Measurements from ENCODE around the gene HRAS. TPM values are rescaled to one million over a fixed set of nuclear protein-coding genes. Genes with fewer than 3 reads are reported as not detected.
A peak's percentile ranks its signal among the peaks of the same experiment; 100 is the strongest.

HRAS gene
- total RNA-seq, 3 donors from 2014 or later (not counting 1 experiment from before 2014, with no cell fraction given) = 27.6 to 35.0 (median 30.6) TPM

DNA sequence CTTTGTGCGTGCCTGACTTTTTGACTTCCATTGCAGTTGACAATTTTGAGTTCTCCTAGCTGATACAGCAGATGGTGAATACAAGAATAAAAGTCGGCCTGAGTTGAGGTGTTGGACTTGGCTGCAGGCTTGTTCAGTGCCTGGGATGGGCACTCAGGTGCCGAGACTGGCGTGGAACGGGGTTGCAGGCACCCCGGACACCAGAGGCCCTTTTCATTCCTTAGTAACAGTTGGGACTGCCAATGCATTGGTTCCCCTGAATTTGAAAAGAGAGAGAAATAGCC is 42.2 kb upstream of the HRAS start:
- no peaks in the 10 kb centered on the region for H3K36me3 Mint-ChIP-seq
- intact Hi-C loops (cut with micrococcal nuclease) = loop anchor here (5.0 kb wide), 1 partner anchor 40 kb away; the partner anchor contains the start of gene IRF7
- H3K9me3 Mint-ChIP-seq = no peaks in the 10 kb centered on the region
- no peak overlapping the region for H3K27ac ChIP-seq (ENCODE audit: low read length)
- peaks cover 51 to 60% of the 10 kb centered on the region in 2 donors for H3K4me1 Mint-ChIP-seq
- H3K4me3 ChIP-seq (ENCODE audit: low read length) = peak overlapping the region; percentile 69
- no peak for ATAC-seq
- H3K36me3 ChIP-seq (ENCODE audit: control insufficient read depth, insufficient read depth, low read length) = peaks cover 6% of the 10 kb centered on the region
- no peak for DNase-seq
- H3K27me3 ChIP-seq (ENCODE audit: control insufficient read depth, insufficient read depth, low read length) = peaks cover 3% of the 10 kb centered on the region
- H3K4me1 ChIP-seq (ENCODE audit: control insufficient read depth, insufficient read depth, low read length) = peaks cover 55% of the 10 kb centered on the region
- TF ChIP-seq, protein P1, sequence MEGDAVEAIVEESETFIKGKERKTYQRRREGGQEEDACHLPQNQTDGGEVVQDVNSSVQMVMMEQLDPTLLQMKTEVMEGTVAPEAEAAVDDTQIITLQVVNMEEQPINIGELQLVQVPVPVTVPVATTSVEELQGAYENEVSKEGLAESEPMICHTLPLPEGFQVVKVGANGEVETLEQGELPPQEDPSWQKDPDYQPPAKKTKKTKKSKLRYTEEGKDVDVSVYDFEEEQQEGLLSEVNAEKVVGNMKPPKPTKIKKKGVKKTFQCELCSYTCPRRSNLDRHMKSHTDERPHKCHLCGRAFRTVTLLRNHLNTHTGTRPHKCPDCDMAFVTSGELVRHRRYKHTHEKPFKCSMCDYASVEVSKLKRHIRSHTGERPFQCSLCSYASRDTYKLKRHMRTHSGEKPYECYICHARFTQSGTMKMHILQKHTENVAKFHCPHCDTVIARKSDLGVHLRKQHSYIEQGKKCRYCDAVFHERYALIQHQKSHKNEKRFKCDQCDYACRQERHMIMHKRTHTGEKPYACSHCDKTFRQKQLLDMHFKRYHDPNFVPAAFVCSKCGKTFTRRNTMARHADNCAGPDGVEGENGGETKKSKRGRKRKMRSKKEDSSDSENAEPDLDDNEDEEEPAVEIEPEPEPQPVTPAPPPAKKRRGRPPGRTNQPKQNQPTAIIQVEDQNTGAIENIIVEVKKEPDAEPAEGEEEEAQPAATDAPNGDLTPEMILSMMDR (IDR thresholded peaks at IDR 0.05) = no peak
- peaks cover 0 to 10% of the 10 kb centered on the region in 2 donors for H3K27me3 Mint-ChIP-seq (ENCODE audit: low read depth in 2 of 2)
- 84% methylated on average over 6 of the region's 6 CpGs for WGBS (ENCODE audit: insufficient coverage)
- peak overlapping the region; percentile 52 to 63 for H3K27ac Mint-ChIP-seq
- peak overlapping the region; percentile 79 for H3K4me3 Mint-ChIP-seq
- no peaks in the 10 kb centered on the region for H3K9me3 ChIP-seq (ENCODE audit: control insufficient read depth, insufficient read depth, low read length)

DNA sequence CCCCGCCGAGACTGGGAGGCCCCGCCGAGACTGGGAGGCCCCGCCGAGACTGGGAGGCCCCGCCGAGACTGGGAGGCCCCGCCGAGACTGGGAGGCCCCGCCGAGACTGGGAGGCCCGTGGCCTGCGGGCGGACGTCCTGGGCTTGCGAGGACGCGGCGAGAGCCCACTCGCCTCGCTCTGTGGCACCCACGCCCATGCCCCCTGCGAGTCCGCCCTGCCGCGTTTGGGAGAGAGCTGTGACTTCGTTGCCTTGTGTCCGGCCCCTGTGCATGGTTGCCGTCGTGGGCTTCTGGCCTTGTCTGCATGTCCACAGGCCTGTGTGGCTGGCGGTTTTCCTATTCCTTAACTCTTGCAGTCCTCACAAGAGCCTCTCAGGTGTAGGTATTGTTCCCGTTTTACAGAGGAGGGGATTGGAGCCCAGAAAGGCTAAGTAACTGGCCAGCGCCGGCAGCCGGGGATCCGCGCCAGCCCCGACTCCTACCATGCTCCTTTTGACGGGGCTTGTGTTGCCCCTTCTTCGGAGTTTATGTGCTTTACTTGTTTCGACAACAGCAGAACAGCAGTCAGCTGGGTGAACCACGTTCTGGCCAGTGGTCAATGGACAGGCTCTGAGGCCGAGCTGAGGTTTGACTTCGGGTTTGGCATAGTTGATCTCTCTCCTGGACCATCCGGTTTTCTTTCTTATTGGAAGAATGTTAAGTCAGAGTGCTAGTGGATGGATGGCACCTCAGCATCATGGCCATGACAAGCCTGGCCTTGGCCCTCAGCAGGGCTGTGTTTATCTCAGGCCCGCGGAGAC is 41.6 kb upstream of the HRAS start:
- Histone ChIP-seq H3K36me3 (ENCODE audit: control insufficient read depth, insufficient read depth, low read length) (peaks cover 5% of the 10 kb centered on the region), H3K4me1 (ENCODE audit: control insufficient read depth, insufficient read depth, low read length) (peaks cover 55% of the 10 kb centered on the region), H3K4me3 (ENCODE audit: low read length) (peak overlapping the region; percentile 69), H3K9me3 (ENCODE audit: control insufficient read depth, insufficient read depth, low read length) (no peaks in the 10 kb centered on the region), H3K27ac (ENCODE audit: low read length) (peak overlapping the region; percentile 56), H3K27me3 (ENCODE audit: control insufficient read depth, insufficient read depth, low read length) (peaks cover 3% of the 10 kb centered on the region)
- DNase-seq (no peak), ATAC-seq (no peak)
- Mint-ChIP-seq H3K27me3 (ENCODE audit: low read depth in 2 of 2) (peaks cover 0 to 10% of the 10 kb centered on the region in 2 donors), H3K27ac (peak overlapping the region; percentile 52 to 63), H3K4me1 (peaks cover 50 to 60% of the 10 kb centered on the region in 2 donors), H3K4me3 (peak overlapping the region; percentile 79), H3K9me3 (no peaks in the 10 kb centered on the region), H3K36me3 (no peaks in the 10 kb centered on the region)
- TF ChIP-seq, protein P1 (IDR thresholded peaks at IDR 0.05) = no peak
- intact Hi-C loops (cut with micrococcal nuclease) = loop anchor here (1.0 to 5.0 kb wide), 2 partner anchors 9 to 40 kb away; partner anchors contain the start of gene IRF7
- WGBS (ENCODE audit: insufficient coverage) = 6% methylated on average over 40 of the region's 48 CpGs

DNA sequence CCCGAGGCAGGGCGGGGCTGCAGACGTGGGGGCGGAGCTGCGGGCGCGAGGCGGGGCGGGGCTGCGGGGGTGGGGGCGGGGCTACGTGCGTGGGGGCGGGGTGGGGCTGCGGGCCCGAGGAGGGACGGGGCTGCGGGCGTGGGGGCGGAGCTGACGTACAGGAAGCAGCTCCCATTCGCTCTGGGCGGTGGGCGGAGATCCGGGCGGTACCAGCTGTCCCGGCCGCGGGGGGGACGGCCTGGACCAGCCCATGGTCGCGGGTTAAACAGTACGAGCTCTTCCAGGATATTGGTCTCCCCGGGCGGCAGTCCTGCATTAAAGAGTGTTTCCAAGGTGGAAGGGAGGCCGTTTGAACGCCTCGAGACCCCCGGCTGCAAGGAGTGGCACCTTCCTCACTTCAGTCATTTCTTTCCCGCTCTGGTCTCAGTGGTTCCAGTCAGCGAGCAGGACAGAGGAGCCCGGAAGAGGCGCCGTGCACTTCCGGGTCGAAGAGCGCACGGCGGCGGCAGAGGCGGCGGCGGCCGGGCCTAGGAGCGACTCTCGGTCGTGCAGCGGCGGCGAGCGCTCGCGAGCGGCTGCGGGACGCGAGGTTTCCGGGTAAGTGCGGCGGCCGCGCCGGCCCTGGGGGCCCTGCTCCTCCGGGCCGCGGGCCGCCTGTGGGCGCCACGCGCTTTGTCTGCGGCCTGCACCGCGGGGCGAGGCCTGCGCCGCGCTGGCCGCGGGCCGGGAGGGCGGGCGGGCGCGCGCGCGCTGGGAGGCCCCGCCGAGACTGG is 40.8 kb upstream of the HRAS start, which contains the start of gene PHRF1:
TSS of gene PHRF1 (plus strand) at position 475 of the 773 bp plus-strand sequence. CDS start 5,043 bp downstream, outside the sequence.
- H3K9me3 ChIP-seq (ENCODE audit: control insufficient read depth, insufficient read depth, low read length) = no peaks in the 10 kb centered on the region
- peak; percentile 94 to 98 for DNase-seq
- TF ChIP-seq, protein P1 (IDR thresholded peaks at IDR 0.05) = no peak
- Mint-ChIP-seq H3K27ac (peak within 1 kb of the TSS; percentile 86 to 93), H3K4me3 (peak within 1 kb of the TSS; percentile 94), H3K4me1 (peaks cover 42 to 52% of the 10 kb centered on the region in 2 donors), H3K27me3 (ENCODE audit: low read depth in 2 of 2) (peaks cover 0 to 10% of the 10 kb centered on the region in 2 donors), H3K36me3 (no peaks in the 10 kb centered on the region), H3K9me3 (no peaks in the 10 kb centered on the region)
- peak; percentile 88 to 95 (median 90) for ATAC-seq
- H3K4me3 ChIP-seq (ENCODE audit: low read length) = peak within 1 kb of the TSS; percentile 98
- WGBS (ENCODE audit: insufficient coverage) = under 1% methylated on average over 88 of the region's 99 CpGs
- peaks cover 3% of the 10 kb centered on the region for H3K27me3 ChIP-seq (ENCODE audit: control insufficient read depth, insufficient read depth, low read length)
- H3K27ac ChIP-seq (ENCODE audit: low read length) = peak within 1 kb of the TSS; percentile 99
- peaks cover 52% of the 10 kb centered on the region for H3K4me1 ChIP-seq (ENCODE audit: control insufficient read depth, insufficient read depth, low read length)
- no peaks in the 10 kb centered on the region for H3K36me3 ChIP-seq (ENCODE audit: control insufficient read depth, insufficient read depth, low read length)
- intact Hi-C loops (cut with micrococcal nuclease) = loop anchor here (1.0 to 5.0 kb wide), 2 partner anchors 8 to 41 kb away; partner anchors contain the start of gene IRF7

All from natural killer cell (primary cell).